Measurements from ENCODE around the gene TNNT2. TPM values are rescaled to one million over a fixed set of nuclear protein-coding genes. Genes with fewer than 3 reads are reported as not detected.

Gene TNNT2
- total RNA-seq, 2 donors from 2014 or later, result 0.31 to 0.58 TPM

DNA sequence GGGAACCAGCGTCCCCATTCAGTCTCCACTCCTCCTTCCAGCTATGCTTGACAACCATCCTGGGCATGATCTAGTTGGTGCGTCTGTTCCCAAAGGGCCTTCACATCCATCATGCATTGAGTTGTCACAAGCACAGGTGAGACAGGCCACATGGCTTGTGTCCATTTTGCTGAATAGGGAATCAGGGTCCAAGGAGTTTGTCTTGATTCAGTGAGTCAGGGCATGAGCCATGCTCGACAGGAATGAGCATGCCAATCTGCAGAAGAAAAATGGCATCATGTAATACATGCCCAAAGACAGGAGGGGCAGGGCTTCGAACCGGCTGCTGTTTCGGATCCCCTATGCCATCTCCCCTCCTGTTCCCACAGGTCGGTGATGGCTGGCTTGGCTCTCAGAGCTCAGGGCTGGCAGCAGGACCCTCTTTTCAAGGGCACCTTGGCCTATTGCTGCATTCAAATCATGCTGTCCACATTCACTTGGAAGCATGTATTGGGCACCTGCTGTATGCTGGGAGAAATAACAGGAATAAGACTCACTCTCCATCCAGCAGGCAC is 49.7 kb downstream of the TNNT2 start:
- intact Hi-C loops (cut with DNase I, micrococcal nuclease), result no loop called here
- no peak for ATAC-seq
- no peak for DNase-seq

GRCh38 chr1:201326710-201327109 is 50.8 kb downstream of the TNNT2 start:
- DNase-seq (no peak), ATAC-seq (no peak)
- intact Hi-C loops (cut with DNase I, micrococcal nuclease), result no loop called here

- ATAC-seq (no peak), DNase-seq (no peak)
- intact Hi-C loops (cut with DNase I, micrococcal nuclease), result no loop called here
These were observed 51.8 kb downstream of the TNNT2 start for GRCh38 chr1:201325678-201326060.

GRCh38 chr1:201324821-201325677 is 52.4 kb downstream of the TNNT2 start:
- no peak for DNase-seq
- no peak for ATAC-seq
- intact Hi-C loops (cut with DNase I, micrococcal nuclease), result no loop called here

DNA sequence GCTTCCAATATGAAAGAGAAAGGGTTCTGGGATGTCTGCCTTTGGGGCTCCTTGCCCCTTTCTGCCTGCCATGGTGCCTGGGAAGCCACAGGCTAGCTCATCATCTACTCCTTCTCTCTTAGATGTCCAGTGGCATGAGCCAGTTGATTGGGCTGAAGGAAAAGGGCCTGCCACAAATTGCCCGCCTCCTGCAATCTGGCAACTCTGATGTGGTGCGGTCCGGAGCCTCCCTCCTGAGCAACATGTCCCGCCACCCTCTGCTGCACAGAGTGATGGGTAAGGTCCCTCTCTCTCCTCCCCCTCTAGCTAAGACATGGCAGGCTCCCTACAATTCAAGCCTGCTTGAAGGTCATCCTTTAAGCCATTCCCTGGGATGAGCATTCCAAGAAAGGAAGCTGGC is 53.2 kb downstream of the TNNT2 start:
- ATAC-seq (no peak), DNase-seq (no peak)
- intact Hi-C loops (cut with DNase I, micrococcal nuclease), result no loop called here

- DNase-seq, result no peak
- intact Hi-C loops (cut with DNase I, micrococcal nuclease), result no loop called here
- no peak for ATAC-seq
These were observed 54.6 kb downstream of the TNNT2 start for GRCh38 chr1:201322653-201323510.

DNA sequence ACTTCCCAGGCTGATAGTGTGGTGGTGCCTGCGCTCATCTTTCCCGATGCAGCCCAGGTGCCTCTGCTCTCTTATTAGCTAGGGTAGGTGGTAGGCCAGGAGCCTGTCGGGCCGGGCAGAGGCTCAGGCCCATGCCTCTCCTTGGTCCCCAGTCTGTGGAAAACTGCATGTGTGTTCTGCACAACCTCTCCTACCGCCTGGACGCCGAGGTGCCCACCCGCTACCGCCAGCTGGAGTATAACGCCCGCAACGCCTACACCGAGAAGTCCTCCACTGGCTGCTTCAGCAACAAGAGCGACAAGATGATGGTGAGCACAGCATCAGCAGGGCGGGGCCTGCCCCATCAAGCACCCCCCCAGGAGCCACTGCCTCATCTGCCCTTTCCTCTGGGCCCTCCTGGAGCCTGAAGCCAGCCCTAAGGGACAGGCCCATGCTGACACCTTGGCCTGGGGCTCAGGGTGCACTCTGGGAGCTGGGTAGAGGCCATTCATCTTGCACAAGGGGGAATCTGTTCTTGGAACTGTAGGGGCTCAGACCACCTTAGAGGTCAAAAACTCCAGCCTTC is 55.6 kb downstream of the TNNT2 start:
- DNase-seq, result no peak
- intact Hi-C loops (cut with DNase I, micrococcal nuclease), result no loop called here
- ATAC-seq, result no peak

GRCh38 chr1:201320168-201320788 is 57.2 kb downstream of the TNNT2 start:
- intact Hi-C loops (cut with DNase I, micrococcal nuclease), result no loop called here
- ATAC-seq, result no peak
- DNase-seq, result no peak

DNA sequence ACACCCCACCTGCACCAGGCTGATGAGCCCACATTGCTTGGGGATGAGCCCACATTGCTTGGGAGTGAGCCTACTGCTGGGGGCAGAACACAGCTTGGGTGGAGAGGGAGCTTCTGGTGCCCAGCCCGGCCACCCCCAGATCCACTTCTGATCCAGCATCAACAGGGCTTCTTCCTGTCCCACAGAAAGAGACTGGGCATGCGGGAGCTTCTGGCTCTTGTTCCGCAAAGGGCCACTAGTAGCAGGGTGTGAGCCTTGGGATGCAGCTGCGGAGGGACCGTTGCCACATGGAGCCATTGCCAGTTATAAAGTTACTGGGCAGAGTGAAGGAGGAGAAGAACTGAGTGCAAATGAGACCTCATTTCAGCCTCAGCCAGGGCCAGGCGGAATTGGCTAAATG is 57.8 kb downstream of the TNNT2 start:
- ATAC-seq (no peak), DNase-seq (no peak)
- intact Hi-C loops (cut with DNase I, micrococcal nuclease), result no loop called here

DNA sequence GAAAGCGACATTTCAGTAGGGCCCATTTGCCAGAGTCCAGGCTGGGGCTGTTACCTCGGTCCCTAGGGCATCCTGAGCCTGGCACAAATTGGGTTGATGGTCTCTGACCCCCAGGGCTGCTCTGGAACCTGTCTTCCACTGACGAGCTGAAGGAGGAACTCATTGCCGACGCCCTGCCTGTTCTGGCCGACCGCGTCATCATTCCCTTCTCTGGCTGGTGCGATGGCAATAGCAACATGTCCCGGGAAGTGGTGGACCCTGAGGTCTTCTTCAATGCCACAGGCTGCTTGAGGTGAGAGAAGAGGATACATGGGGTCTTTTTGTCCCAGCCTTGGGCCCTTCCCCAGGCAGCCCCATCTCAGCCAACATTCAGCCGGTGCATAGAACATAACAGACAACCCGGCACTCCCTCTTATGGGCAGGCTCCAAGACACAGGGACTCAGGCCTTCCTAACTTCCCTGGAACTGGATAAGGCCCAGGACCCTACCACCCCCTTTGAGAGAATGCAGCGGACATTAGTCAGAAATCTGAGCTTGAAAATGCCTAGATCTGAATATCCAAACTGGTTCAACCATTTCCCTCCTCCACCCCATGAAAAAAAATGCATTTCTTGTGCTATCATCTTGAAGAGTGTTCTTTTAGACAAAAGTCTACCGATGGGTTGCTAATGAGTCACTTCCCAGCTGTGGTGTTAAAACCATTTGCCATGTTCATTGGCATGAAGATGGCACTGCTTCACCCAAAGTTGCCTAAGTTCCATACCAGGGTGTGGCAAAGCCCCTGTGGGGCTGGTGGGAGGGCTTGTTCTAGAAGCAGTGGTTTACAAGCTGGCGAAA is 58.8 kb downstream of the TNNT2 start:
- DNase-seq (no peak), ATAC-seq (no peak)
- intact Hi-C loops (cut with DNase I, micrococcal nuclease), result no loop called here

- DNase-seq (no peak), ATAC-seq (no peak)
- intact Hi-C loops (cut with DNase I, micrococcal nuclease), result no loop called here
These were observed 59.9 kb downstream of the TNNT2 start for GRCh38 chr1:201317551-201317950.

- intact Hi-C loops (cut with DNase I, micrococcal nuclease), result no loop called here
- DNase-seq (no peak), ATAC-seq (no peak)
These were observed 60.9 kb downstream of the TNNT2 start for GRCh38 chr1:201316556-201316955.

- no peak for DNase-seq
- intact Hi-C loops (cut with DNase I, micrococcal nuclease), result no loop called here
- no peak for ATAC-seq
These were observed 64.4 kb downstream of the TNNT2 start for GRCh38 chr1:201313086-201313485.

DNA sequence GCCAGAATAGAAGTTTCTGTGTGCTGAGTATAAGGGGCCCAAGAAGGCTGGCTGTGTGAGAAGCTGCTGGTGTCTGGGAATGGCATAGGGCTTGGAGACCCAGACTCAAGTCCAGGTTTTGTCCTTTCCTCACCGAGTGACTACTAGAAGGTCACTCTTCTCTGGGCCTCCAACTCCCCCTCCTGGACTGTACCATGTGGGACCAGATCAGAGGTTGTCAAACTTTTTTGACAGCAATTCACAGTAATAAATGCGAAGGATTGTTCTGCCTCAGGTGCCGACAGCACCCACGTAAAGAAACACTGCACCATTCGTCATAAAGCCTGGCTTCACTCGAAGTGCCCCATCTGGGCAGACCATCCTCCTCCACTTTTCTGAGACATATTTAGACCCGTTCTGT is 65.2 kb downstream of the TNNT2 start:
- DNase-seq (no peak), ATAC-seq (no peak)
- intact Hi-C loops (cut with DNase I, micrococcal nuclease), result no loop called here

DNA sequence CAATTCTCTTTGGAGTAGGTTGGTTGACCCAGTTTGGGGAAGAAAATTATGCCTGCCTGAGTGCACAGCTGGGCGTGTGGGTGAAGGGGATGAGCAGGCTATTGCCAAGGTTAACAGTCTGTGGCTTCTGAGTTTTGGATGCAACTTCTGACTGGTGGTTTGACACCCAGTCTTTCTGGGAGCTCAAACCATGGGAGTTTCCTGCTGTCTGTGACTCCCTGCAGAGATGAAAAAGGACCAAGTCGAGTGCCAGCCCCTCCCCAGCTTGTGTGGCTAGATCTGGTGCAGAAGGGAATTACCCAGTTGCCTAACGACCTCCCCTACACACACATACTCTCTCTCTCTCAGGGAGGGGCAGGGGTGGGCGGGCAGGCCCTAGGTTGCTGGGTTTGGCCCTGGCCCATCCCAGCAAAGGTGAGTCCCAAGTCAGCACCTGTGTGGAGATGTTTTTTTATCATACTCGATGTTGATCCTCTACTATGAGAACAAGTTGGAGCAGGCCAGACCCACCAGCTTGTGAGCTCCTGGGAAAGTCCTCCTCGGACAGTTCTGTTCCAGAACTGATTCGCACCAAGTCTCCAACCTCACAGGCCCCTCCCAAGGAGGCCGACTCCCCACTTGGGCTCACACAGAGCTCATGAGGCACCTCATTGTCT is 66.0 kb downstream of the TNNT2 start:
- intact Hi-C loops (cut with DNase I, micrococcal nuclease), result no loop called here
- DNase-seq, result no peak
- ATAC-seq, result no peak

- DNase-seq (peak in 1 of 2 donors; percentile 13), ATAC-seq (no peak)
- intact Hi-C loops (cut with DNase I, micrococcal nuclease), result no loop called here
These were observed 66.5 kb downstream of the TNNT2 start for GRCh38 chr1:201310986-201311355.

GRCh38 chr1:201310251-201310985 is 67.1 kb downstream of the TNNT2 start:
- no peak for ATAC-seq
- intact Hi-C loops (cut with DNase I, micrococcal nuclease), result no loop called here
- DNase-seq, result no peak
